GM19395 (cell line): ENCODE measurements around the gene SLC22A23.

ENCODE experiments used
- ATAC-seq: cut with Tn5 transposase; IDR thresholded peaks from one replicate; pipeline ENCODE4 v1.9.1; 2021; ENCODE audit warnings: mild to moderate bottlenecking, moderate library complexity; ENCODE audit not compliant: unreplicated experiment

SLC22A23 gene

GRCh38 chr6:3446184-3446583 lies 10.7 kb downstream of the SLC22A23 start:
- no peak for ATAC-seq

DNA sequence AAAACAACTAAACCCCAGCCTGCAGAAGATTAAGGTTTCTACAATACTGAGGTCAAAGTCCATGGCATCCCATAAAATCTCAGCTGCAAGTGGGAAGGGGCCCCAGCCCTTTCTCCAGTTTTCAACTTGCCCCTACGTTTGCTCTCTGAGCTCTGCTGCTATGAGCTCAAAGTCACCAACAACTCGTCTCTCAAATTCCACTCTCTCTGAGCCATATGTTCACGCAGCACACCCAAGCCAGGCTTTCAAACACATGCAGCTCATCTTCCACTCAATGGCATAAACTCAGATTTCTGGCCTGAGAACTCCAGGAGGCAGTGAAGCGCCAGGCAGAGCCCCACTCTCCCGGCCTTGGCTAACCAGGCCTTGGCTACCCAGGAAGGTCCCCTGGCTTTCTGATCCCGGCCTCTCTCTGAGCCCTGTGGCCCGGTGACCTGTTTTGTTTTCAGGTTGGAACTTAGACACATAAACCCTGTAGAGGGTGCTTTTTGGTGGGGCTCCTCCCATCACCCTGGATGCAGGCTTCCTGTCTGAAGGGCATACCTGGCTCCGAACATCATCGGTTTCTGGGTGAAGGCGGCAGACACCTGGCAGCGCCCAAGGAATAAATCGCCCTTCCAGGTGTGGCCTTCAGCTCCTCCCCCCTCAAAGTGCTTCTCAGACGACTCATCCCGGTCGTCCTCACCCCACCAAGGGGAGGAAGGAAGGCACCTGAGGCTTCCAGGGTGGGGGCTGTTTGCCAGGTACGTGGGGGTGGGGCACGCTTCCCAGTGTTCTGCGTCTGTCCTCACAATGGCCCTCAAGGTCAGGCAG lies 12.4 kb downstream of the SLC22A23 start:
- no peak for ATAC-seq

DNA sequence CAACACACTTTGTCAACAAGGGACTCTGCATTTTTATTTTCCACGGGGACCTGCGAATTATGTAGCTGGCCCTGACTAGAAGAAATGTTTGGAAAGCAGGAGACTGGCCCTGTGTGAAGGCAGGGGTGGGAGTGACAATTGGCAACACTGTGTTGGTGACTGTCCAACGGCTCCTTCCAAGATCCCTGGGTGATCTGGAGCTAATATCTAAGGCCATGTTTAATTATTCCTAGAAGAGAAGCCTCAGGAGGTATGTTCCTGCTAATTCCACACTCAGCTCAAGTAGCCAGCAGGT lies 13.7 kb downstream of the SLC22A23 start:
- ATAC-seq, result no peak

- ATAC-seq, result no peak
These were observed 14.2 kb downstream of the SLC22A23 start for GRCh38 chr6:3442431-3443220.

DNA sequence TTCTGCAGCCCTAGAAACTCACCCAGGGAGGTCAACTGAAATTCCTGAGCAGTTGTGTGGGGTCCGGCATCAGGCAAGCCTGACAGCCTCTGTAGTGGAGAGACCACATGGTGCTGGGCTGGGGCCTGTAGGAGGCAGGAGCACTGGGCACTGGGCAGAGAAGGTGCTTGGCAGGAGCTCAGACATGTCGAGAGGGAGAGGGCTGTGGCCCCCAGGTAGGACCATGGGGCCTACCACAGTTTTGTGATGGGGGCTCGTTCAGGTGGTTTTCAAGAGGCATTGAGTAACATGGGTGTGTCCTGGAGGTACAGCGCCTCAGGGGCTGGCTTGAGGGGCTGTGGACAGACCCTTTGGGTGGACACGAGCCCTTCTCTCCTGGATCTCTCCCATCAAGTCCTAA lies 15.9 kb downstream of the SLC22A23 start:
- ATAC-seq, result no peak

- ATAC-seq, result no peak
These were observed 16.9 kb downstream of the SLC22A23 start for GRCh38 chr6:3439961-3440360.

DNA sequence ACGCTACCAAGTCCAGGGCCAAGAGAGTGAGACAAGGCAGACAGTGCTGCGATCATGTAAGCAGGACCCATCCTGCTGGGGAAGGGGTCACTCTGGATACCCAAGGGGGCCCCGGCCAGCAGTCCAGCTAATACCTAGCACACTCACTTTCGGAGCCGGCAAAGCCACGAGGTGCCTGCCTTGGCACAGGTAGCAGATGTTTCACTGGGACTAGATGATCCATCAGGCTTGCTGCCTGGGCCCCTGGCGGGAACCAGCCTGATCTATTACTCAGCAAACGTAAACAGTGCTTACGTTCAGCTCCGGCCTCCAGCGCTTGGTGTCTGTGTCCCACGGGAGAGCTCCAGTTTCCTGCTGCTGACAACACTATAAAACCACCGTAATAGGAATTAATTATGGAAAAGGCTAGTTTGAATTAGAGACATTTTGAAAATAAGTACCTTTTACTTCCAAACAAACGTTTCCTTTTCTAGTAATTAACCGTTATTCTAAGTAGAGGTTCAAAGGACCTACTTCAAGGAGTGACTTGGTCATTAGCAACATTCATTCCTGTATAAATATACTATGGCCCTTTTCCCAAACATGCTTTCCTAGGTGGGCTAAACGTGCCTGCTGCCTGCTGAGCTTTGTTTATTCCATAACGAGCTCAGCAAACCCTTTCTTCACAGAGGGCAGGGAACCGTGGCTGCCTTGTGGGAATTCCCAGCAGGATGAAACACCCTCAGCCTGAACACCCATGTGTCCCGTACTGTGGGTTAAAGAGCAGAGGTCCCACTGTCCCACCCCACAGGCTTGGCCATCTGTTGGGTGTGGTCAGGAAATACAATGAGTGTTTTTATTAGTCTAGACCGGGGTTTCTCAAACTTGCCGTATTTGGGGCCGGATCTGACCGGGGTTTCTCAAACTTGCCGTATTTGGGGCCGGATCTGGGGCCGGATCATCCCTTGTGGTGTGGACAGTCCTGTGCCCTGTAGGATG lies 18.4 kb downstream of the SLC22A23 start:
- no peak for ATAC-seq

DNA sequence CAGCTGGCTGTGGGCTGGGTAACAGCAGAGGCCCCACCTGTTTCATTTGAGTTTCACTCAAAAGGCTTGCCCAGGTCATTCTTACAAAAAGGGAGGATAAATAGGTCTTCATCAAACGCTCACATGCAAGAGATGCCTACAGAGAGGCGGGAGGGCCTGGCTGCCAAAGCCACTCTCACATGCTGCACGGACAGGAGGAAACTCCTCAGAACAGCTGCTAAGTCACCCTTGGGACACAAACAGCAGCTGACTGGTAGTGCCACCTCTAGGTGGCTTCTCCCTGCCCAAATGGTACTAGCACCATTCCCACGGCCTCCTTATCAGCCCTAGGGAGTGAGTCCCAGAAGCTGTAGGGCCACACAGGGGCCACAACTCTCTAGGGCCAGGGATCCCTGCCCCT lies 23.8 kb downstream of the SLC22A23 start:
- ATAC-seq, result no peak

DNA sequence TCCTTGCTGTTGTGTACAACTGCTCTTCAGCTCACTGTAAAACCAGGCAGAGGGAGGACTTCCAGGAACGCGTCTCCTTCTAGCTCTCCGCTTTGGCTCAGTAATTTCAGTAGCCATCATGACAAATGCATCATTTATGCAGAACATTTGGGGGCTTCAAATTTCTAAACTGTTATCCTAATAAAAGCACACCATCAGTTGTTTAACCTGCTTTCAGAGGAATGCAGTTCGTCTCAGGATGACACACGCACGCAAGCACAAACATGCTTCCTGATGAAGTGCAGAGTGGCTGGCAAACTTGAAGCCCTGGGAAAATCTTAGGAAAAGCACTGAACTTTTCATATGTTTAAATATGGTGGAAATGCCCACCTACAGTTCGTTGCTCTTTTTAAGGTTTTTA lies 24.4 kb downstream of the SLC22A23 start:
- no peak for ATAC-seq

- ATAC-seq, result no peak
These were observed 24.9 kb downstream of the SLC22A23 start for GRCh38 chr6:3431994-3432393.

DNA sequence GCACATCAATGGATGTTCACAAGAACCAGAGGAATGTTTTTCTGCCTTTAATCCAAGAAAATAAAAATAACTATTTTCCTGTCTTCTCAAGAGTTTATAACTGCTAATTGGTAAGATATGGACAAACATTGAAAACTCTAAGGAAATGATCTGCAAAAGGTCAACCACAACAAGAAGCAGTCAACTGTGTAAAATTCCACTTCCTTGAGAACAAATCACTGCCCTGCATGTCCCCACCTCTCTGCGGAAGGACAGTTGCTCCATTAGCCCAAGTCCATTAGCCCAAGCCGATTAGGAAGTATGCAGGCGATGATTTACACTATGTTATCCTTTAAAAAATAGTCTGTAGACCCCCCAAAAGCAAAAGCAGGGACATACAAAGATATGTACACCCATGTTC lies 27.6 kb downstream of the SLC22A23 start:
- ATAC-seq, result no peak

DNA sequence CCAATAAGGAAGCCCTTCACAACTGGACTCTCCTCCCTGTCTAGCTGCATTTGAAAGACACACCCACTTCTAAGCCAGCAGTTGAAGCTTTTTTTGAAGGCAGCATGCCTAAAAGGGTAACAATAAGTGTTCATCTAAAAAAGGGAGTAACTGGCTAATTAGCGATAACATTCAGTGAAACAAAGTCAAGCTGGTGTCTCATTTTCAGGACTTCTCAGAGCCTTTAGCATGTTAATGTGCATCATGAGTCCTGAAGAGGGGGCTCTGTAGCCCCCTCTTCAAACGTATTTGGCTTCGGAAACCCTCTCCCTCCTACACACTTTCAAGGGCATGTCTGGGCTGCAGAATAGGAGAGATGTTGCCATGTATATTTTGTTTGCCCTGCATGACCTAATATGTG lies 28.1 kb downstream of the SLC22A23 start:
- no peak for ATAC-seq

- no peak for ATAC-seq
These were observed 28.6 kb downstream of the SLC22A23 start for GRCh38 chr6:3428247-3428646.

DNA sequence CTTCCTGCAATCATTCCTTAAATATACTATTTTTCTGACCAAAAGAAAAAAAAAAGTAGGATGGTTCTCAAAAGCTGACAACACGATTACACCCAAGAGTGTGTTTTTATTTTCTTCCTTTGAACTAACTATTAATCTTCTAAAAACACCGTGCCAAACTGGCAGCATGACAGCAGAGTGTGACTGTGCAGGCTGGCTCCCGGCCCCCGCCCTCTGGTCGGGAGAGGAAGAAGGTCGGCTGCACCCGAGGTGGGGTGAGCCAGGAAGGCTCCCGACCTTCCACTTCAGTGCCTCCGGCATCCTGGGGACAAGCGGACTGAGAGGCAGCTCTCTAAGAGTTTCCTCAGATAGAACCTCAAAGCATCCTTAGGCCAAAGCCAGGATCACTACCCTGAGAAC lies 29.2 kb downstream of the SLC22A23 start:
- no peak for ATAC-seq

DNA sequence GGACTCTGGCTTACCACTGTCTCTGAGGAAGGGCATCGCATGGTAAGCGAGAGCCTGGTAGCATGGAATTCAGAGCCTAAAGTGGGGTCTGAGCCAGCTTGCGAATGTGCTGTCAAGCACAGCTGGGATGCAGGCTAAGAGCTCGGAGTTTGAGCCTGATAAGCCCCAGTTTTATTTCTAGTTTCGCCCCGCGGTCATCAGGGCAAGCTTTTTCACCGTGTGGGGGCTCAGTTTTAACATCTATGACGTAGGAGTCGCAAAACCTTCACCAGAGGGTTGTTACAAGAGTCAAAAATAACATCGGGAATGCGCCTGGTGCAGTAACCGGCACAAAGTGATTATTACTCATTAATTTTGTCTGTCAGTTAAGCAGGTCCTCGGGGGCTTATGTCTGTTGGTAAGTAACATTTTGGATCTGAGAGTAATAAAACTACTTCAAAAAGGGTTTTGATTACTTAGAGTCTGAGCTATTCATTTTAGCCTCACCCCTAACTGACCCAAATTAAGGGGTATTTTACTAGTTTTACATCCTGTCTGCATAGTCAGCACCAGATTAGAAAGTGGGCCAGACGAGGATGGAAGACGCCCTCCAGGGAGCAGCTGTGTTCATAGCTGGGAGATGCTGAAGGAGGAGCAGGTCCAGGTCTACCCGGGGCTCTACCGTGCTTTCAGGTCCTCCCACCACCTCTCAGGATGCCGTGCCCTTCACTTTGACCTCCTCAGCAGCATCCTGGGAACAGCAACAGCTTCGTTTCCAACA lies 29.7 kb downstream of the SLC22A23 start:
- ATAC-seq, result no peak

DNA sequence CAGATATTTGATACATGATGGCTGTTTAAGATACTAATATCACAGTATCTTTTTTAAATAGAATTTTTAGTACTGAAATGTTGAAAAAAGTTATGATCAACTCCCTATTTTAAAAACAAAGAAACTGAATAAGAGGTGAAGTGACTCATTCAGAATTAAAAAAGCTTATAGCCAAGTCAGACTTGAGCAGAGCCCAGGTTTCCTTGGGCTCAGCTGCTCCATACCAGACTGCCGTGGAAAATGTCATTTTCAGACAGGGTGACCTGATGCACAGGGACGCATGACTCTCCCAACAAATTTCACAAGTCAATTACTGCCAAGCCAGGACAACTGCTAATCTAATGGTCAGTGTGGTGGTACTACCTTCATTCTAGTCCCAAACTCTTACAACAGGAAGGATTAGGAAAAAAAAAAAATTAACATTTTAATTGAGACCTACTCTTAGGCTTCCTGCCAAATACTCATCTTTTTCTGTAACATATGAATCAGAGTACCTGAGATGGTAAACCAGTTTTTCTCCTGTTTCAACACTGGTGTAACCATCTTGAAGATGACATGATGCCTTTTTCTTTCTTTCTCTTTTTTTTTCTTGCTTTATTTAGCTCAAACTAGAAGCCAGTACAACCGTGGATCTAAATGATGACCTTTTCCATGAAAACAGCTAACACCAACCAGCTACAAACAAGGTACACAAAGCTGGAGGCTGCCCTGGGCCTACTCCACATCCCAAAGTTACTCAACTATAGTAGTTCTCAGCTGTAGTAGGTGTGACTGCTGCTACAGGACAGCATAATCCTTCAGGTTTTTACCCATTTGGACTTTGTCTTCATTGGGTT lies 30.5 kb downstream of the SLC22A23 start:
- no peak for ATAC-seq

DNA sequence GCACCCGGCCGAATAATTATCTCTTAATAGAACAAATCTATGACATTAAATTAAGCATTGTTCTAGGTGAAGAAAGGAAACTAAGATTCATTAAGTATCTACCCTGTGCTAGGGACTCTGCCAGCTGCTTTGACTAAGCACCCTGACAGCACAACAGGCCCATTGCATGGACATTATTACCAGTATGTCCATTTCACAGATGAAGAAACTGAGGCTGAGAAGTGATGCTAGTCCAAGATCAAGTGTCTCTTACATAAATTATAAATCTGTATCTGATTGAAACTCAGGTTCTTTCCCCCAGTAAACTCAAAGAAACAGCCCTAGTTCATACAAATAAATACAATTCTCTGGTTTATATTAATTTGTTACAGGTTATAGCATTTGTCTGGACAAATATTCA lies 31.3 kb downstream of the SLC22A23 start:
- ATAC-seq, result no peak

- ATAC-seq, result no peak
These were observed 32.5 kb downstream of the SLC22A23 start for GRCh38 chr6:3424185-3424927.
